Hematopoietic multipotent progenitor cell treated with erythropoietin and hydrocortisone succinate and interleukin-3 and kit ligand, for 4 days (in vitro differentiated cells): ENCODE measurements around the gene AIPL1.

Experiments used
- DNase-seq: peaks from one replicate; pipeline ENCODE4 v3.0.0-alpha.2; 2015

Gene AIPL1

GRCh38 chr17:6465206-6466003, 30.5 kb upstream of the AIPL1 start:
- no peak for DNase-seq

GRCh38 chr17:6464446-6465041, 29.6 kb upstream of the AIPL1 start:
- no peak for DNase-seq

GRCh38 chr17:6463616-6464445, 28.9 kb upstream of the AIPL1 start:
- DNase-seq, result no peak

- no peak for DNase-seq
Measured at GRCh38 chr17:6462692-6463091, 27.8 kb upstream of the AIPL1 start.

- DNase-seq, result no peak
Measured at GRCh38 chr17:6461792-6462524, 27.0 kb upstream of the AIPL1 start.

- no peak for DNase-seq
Measured at GRCh38 chr17:6461246-6461645, 26.3 kb upstream of the AIPL1 start.

GRCh38 chr17:6460531-6461161, 25.7 kb upstream of the AIPL1 start:
- no peak for DNase-seq

- DNase-seq, result no peak
Measured at GRCh38 chr17:6458460-6458950, 23.6 kb upstream of the AIPL1 start.

- DNase-seq, result no peak
Measured at GRCh38 chr17:6457688-6458459, 23.0 kb upstream of the AIPL1 start.

- DNase-seq, result no peak
Measured at GRCh38 chr17:6456914-6457687, 22.2 kb upstream of the AIPL1 start.

- DNase-seq, result no peak
Measured at GRCh38 chr17:6456321-6456720, 21.4 kb upstream of the AIPL1 start.

- DNase-seq, result peak; percentile 41
Measured at GRCh38 chr17:6455321-6455705, 20.4 kb upstream of the AIPL1 start.

- no peak for DNase-seq
Measured at GRCh38 chr17:6454495-6455320, 19.8 kb upstream of the AIPL1 start.

GRCh38 chr17:6453279-6454024, 18.5 kb upstream of the AIPL1 start:
- DNase-seq, result no peak

- no peak for DNase-seq
Measured at GRCh38 chr17:6452471-6453266, 17.7 kb upstream of the AIPL1 start.

GRCh38 chr17:6450926-6451832, 16.3 kb upstream of the AIPL1 start:
- peak; percentile 73 for DNase-seq

GRCh38 chr17:6449307-6449706, 14.4 kb upstream of the AIPL1 start:
- DNase-seq, result no peak
